Upper lobe of left lung (tissue), 6 donors: ENCODE measurements around the gene FARP1. TPM values are rescaled to one million over a fixed set of nuclear protein-coding genes. Genes with fewer than 3 reads are reported as not detected.
A peak's percentile ranks its signal among the peaks of the same experiment; 100 is the strongest.

Experiments
- ATAC-seq, 2 donors: fragments of 200-7000 bp; cut with Tn5 transposase; one replicate each; pipeline ENCODE4 v1.9.1; 2022; ENCODE audit warnings: mild to moderate bottlenecking in 2 of 2, moderate library complexity in 2 of 2; ENCODE audit not compliant: low FRiP score in 2 of 2
- DNase-seq, 2 donors: peaks; one replicate each; pipeline ENCODE4 v3.0.0-alpha.2; 2019 to 2020
- H3K27ac ChIP-seq, 4 donors: fragments of 200-600 bp; sonication (generic); one replicate each; pipeline ENCODE4 v1.5.1; 2016 to 2019
- H3K27me3 ChIP-seq, 4 donors: fragments of 200-600 bp; sonication (generic); one replicate each; pipeline ENCODE4 v1.5.1; 2017 to 2019
- H3K36me3 ChIP-seq, 4 donors: fragments of 200-600 bp; sonication (generic); one replicate each; pipeline ENCODE4 v1.5.1; 2016 to 2019
- H3K4me1 ChIP-seq, 4 donors: fragments of 200-600 bp; sonication (generic); one replicate each; pipeline ENCODE4 v1.5.1; 2018 to 2019
- H3K4me3 ChIP-seq, 4 donors: fragments of 200-600 bp; sonication (generic); one replicate each; pipeline ENCODE4 v1.5.1; 2017 to 2019; ENCODE audit warnings: mild to moderate bottlenecking in 2 of 4, moderate library complexity in 1 of 4
- H3K9me3 ChIP-seq, 4 donors: fragments of 200-600 bp; sonication (generic); one replicate each; pipeline ENCODE4 v1.5.1; 2018 to 2019
- EP300 ChIP-seq, 4 donors: sonication (generic); formaldehyde crosslinking; IDR thresholded peaks; one replicate each; pipeline ENCODE4 v1.5.1; 2017; ENCODE audit warnings: antibody characterized with exemption in 4 of 4, control low read depth in 2 of 4
- POLR2A ChIP-seq, 4 donors: fragments of 450-650 bp; IDR thresholded peaks; one replicate each; pipeline ENCODE4 v1.5.1; 2016 to 2017; ENCODE audit warnings: antibody characterized with exemption in 4 of 4, mild to moderate bottlenecking in 2 of 4
- POLR2AphosphoS5 ChIP-seq, 2 donors: sonication (generic); formaldehyde crosslinking; IDR thresholded peaks; one replicate each; pipeline ENCODE4 v1.5.1; 2017; ENCODE audit warnings: antibody characterized with exemption in 2 of 2
- WGBS, 2 donors: methylation state at CpG; one replicate each; pipeline ENCODE4 v1.1.5; 2017 to 2018; 5-methylcytosine and 5-hydroxymethylcytosine counted together
- total RNA-seq, 6 donors: library from RNA; depleted of rRNA in 4 of 6; stranded (reverse); fragments of >200 nt in 4 of 6; gene quantifications; one replicate each; pipeline versions ENCODE4 v1.1.0 to v1.2.1, GENCODE V29; 2016 to 2021
- TF ChIP-seq, protein P1 (sequence below), 6 experiments: fragments of 450-650 bp in 4 of 6; fragments of 200-600 bp in 2 of 6; sonication (generic) in 2 of 6; IDR thresholded peaks; one replicate each; pipeline ENCODE4 v1.5.1; 2016 to 2019; ENCODE audit warnings: antibody characterized with exemption in 6 of 6
- donor health status: DM: no; HTN: no; CAD: no; lungs with moderate emphysema.
- donor health status: DM: no; HTN: yes; CAD: no; lungs with severe emphysema.

The FARP1 gene
- total RNA-seq, 6 donors from 2014 or later: 65.7 to 111 (median 91.8) TPM

DNA sequence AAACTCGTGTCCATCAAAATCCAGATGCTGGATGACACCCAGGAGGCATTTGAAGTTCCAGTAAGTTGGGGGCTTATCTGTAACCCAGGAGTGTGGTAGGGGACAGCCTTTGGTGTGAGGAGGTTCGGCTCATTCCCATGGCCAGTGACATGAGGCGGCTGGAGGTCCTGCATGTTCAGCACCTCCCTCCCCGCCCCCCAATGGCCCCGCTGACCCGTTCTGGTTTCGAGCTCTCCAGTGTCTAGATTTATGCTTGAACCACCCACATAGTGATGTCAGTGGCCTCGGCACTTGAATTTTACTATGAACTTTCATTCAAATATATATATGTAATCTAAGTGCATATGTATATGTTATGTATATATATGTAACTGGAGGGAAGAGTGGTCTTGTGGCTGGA lies 70.5 kb downstream of the FARP1 start:
- 90% methylated on average over 8 of the region's 8 CpGs for WGBS, 2 donors
- ATAC-seq (no peak), DNase-seq (no peak)
- TF ChIP-seq EP300 (IDR thresholded peaks at IDR 0.05): no peak
- TF ChIP-seq POLR2A (IDR thresholded peaks at IDR 0.05): no peak
- TF ChIP-seq, protein P1, sequence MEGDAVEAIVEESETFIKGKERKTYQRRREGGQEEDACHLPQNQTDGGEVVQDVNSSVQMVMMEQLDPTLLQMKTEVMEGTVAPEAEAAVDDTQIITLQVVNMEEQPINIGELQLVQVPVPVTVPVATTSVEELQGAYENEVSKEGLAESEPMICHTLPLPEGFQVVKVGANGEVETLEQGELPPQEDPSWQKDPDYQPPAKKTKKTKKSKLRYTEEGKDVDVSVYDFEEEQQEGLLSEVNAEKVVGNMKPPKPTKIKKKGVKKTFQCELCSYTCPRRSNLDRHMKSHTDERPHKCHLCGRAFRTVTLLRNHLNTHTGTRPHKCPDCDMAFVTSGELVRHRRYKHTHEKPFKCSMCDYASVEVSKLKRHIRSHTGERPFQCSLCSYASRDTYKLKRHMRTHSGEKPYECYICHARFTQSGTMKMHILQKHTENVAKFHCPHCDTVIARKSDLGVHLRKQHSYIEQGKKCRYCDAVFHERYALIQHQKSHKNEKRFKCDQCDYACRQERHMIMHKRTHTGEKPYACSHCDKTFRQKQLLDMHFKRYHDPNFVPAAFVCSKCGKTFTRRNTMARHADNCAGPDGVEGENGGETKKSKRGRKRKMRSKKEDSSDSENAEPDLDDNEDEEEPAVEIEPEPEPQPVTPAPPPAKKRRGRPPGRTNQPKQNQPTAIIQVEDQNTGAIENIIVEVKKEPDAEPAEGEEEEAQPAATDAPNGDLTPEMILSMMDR (IDR thresholded peaks at IDR 0.05): no peak
- no peak for TF ChIP-seq POLR2AphosphoS5 (IDR thresholded peaks at IDR 0.05)
- Histone ChIP-seq H3K9me3 (no peaks in the 10 kb centered on the region), H3K27me3 (no peaks in the 10 kb centered on the region), H3K4me3 (no peak overlapping the region), H3K4me1 (peaks cover 25 to 46% (median 37%) of the 10 kb centered on the region in 4 donors), H3K27ac (no peak overlapping the region), H3K36me3 (peaks cover 0 to 7% (median 0%) of the 10 kb centered on the region in 4 donors)

DNA sequence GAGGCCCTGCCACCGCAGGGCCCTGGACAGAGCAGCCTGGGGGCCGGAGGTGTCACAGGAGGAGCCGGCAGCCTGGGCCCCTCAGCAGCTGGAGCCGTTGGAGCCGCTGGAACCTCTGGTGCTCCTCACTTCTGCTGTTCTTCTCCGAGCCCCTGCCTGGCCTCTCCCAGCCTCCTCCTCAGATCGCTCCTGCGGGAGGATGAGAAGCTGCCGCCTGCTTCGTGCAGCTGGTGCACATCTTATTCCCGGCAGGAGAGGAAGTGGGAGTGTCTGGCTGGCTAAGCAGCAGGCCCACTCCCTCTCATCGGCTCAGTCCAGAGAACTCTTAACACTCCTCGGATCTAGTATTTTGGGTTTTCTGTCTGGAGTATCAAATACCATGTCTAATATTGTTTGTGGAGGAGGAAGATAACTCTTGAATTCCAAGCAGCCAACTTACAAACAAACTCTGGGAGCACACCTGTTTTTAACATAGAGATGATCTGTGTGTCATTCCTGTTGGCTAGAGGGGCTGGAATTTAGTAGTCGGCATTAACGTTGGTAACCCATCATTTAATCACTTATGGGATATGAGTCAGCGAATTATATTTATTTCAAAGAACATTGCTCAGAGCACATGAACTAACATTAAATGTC lies 71.2 kb downstream of the FARP1 start:
- DNase-seq (peak in 1 of 2 donors; percentile 67), ATAC-seq (peak in 1 of 2 donors; percentile 20)
- peaks cover 25 to 46% (median 37%) of the 10 kb centered on the region in 4 donors for H3K4me1 ChIP-seq
- WGBS, 2 donors: 42 to 50% methylated on average over 8 to 16 of the region's 16 CpGs
- H3K9me3 ChIP-seq: no peaks in the 10 kb centered on the region
- peaks cover 0 to 7% (median 0%) of the 10 kb centered on the region in 4 donors for H3K36me3 ChIP-seq
- H3K27ac ChIP-seq: peak overlapping the region in 3 of 4 donors; percentile 37 to 69 (median 57)
- no peak overlapping the region for H3K4me3 ChIP-seq
- TF ChIP-seq POLR2A (IDR thresholded peaks at IDR 0.05): no peak
- TF ChIP-seq, protein P1 (IDR thresholded peaks at IDR 0.05): no peak
- no peaks in the 10 kb centered on the region for H3K27me3 ChIP-seq

DNA sequence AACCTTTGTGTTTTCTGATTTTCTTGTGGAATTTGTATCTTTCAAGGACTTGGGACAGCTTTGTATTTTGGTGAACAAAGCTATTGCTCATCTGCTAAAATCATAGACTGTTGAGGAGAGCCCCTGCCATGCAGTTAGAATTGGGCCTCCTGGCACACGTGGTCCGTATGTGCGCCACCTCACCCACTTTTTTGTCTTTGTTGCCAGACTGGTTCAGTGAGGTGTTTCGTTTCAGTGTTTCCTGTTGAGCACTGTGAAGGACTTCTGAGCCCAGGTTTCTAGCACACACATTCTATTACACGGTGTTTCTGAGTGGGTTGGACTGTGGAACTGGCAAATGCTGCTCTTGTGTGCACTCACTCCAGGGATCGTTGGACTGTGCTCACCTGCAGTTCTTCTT lies 71.8 kb downstream of the FARP1 start:
- Histone ChIP-seq H3K36me3 (peaks cover 0 to 7% (median 0%) of the 10 kb centered on the region in 4 donors), H3K27me3 (no peaks in the 10 kb centered on the region), H3K27ac (peak overlapping the region; percentile 5 to 76 (median 14)), H3K4me3 (no peak overlapping the region), H3K4me1 (peaks cover 25 to 46% (median 37%) of the 10 kb centered on the region in 4 donors), H3K9me3 (no peaks in the 10 kb centered on the region)
- peak in 1 of 2 donors; percentile 27 for TF ChIP-seq POLR2AphosphoS5 (IDR thresholded peaks at IDR 0.05)
- TF ChIP-seq POLR2A (IDR thresholded peaks at IDR 0.05): no peak
- TF ChIP-seq, protein P1 (IDR thresholded peaks at IDR 0.05): no peak
- TF ChIP-seq EP300 (IDR thresholded peaks at IDR 0.05): peak in 1 of 4 donors; percentile 41
- 58 to 68% methylated on average over 6 of the region's 6 CpGs for WGBS, 2 donors
- peak; percentile 45 to 79 for ATAC-seq
- peak in 1 of 2 donors; percentile 71 for DNase-seq

DNA sequence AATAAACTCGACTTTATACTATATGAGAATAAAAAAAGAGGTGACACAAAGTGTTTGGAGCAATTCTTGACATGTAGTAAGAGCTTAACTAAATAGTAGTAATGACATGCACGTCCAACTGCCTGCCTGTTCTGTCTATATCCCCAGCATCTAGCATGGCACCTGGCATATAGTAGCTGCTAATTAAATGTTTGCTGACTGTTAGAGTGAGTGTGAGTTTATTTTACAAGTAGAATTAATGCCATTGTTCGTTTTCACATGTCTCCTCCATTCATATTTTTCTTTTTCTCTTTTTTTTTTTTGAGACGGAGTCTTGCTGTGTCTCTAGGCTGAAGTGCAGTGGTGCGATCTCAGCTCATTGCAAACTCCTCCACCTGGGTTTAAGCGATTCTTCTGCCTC lies 72.6 kb downstream of the FARP1 start:
- DNase-seq: no peak
- 76 to 86% methylated on average over 6 of the region's 6 CpGs for WGBS, 2 donors
- Histone ChIP-seq H3K9me3 (no peaks in the 10 kb centered on the region), H3K4me1 (peaks cover 25 to 51% (median 37%) of the 10 kb centered on the region in 4 donors), H3K27ac (peak overlapping the region; percentile 33 to 76 (median 53)), H3K36me3 (peaks cover 0 to 7% (median 0%) of the 10 kb centered on the region in 4 donors), H3K4me3 (no peak overlapping the region), H3K27me3 (no peaks in the 10 kb centered on the region)
- no peak for ATAC-seq
- no peak for TF ChIP-seq POLR2A (IDR thresholded peaks at IDR 0.05)
- TF ChIP-seq, protein P1 (IDR thresholded peaks at IDR 0.05): no peak
- no peak for TF ChIP-seq EP300 (IDR thresholded peaks at IDR 0.05)
- no peak for TF ChIP-seq POLR2AphosphoS5 (IDR thresholded peaks at IDR 0.05)
